ENCODE measurements around the gene LGI4.
"Not testable (repeated sequence)": the region's sequence is repeated elsewhere in the genome, so short reads cannot be mapped to it uniquely, and the experiment has no call there.

LGI4 gene

GRCh38 chr19:35106898-35107541, 27.8 kb downstream of the LGI4 start:
- no peak for ATAC-seq (ENCODE audit: low read depth)
- H3K36me3 ChIP-seq (ENCODE audit: low read depth) = no peaks in the 10 kb centered on the region
- no peaks in the 10 kb centered on the region for H3K9me3 ChIP-seq (ENCODE audit: severe bottlenecking)
- TF ChIP-seq CTCF (IDR thresholded peaks at IDR 0.05; ENCODE audit: poor library complexity, severe bottlenecking) = no peak
- no peaks in the 10 kb centered on the region for H3K27me3 ChIP-seq (ENCODE audit: insufficient read depth, poor library complexity, severe bottlenecking)
- H3K4me3 ChIP-seq (ENCODE audit: severe bottlenecking) = no peak overlapping the region
- H3K4me1 ChIP-seq (ENCODE audit: insufficient read depth, poor library complexity, severe bottlenecking) = peaks cover 12% of the 10 kb centered on the region
- DNase-seq (ENCODE audit: low spot score) = no peak
- H3K27ac ChIP-seq (ENCODE audit: poor library complexity, severe bottlenecking) = peak overlapping the region; percentile 25

GRCh38 chr19:35106291-35106583, 28.6 kb downstream of the LGI4 start:
- Histone ChIP-seq H3K27me3 (ENCODE audit: insufficient read depth, poor library complexity, severe bottlenecking) (no peaks in the 10 kb centered on the region), H3K4me3 (ENCODE audit: severe bottlenecking) (no peak overlapping the region), H3K9me3 (ENCODE audit: severe bottlenecking) (no peaks in the 10 kb centered on the region), H3K36me3 (ENCODE audit: low read depth) (no peaks in the 10 kb centered on the region), H3K27ac (ENCODE audit: poor library complexity, severe bottlenecking) (no peak overlapping the region), H3K4me1 (ENCODE audit: insufficient read depth, poor library complexity, severe bottlenecking) (peaks cover 12% of the 10 kb centered on the region)
- DNase-seq (ENCODE audit: low spot score) (no peak), ATAC-seq (ENCODE audit: low read depth) (no peak)
- TF ChIP-seq CTCF (IDR thresholded peaks at IDR 0.05; ENCODE audit: poor library complexity, severe bottlenecking) = no peak

GRCh38 chr19:35105411-35106290, 29.2 kb downstream of the LGI4 start:
- TF ChIP-seq CTCF (IDR thresholded peaks at IDR 0.05; ENCODE audit: poor library complexity, severe bottlenecking) = no peak
- Histone ChIP-seq H3K4me3 (ENCODE audit: severe bottlenecking) (no peak overlapping the region), H3K4me1 (ENCODE audit: insufficient read depth, poor library complexity, severe bottlenecking) (peaks cover 12% of the 10 kb centered on the region), H3K27me3 (ENCODE audit: insufficient read depth, poor library complexity, severe bottlenecking) (no peaks in the 10 kb centered on the region), H3K9me3 (ENCODE audit: severe bottlenecking) (no peaks in the 10 kb centered on the region), H3K27ac (ENCODE audit: poor library complexity, severe bottlenecking) (no peak overlapping the region), H3K36me3 (ENCODE audit: low read depth) (no peaks in the 10 kb centered on the region)
- DNase-seq (ENCODE audit: low spot score) (no peak), ATAC-seq (ENCODE audit: low read depth) (no peak)

GRCh38 chr19:35105047-35105410, 29.8 kb downstream of the LGI4 start:
- no peak overlapping the region for H3K4me3 ChIP-seq (ENCODE audit: severe bottlenecking)
- no peaks in the 10 kb centered on the region for H3K36me3 ChIP-seq (ENCODE audit: low read depth)
- H3K27ac ChIP-seq (ENCODE audit: poor library complexity, severe bottlenecking) = no peak overlapping the region
- peaks cover 12% of the 10 kb centered on the region for H3K4me1 ChIP-seq (ENCODE audit: insufficient read depth, poor library complexity, severe bottlenecking)
- H3K9me3 ChIP-seq (ENCODE audit: severe bottlenecking) = no peaks in the 10 kb centered on the region
- no peaks in the 10 kb centered on the region for H3K27me3 ChIP-seq (ENCODE audit: insufficient read depth, poor library complexity, severe bottlenecking)
- TF ChIP-seq CTCF (IDR thresholded peaks at IDR 0.05; ENCODE audit: poor library complexity, severe bottlenecking) = no peak
- DNase-seq (ENCODE audit: low spot score) (no peak), ATAC-seq (ENCODE audit: low read depth) (no peak)

GRCh38 chr19:35104361-35104760, 30.5 kb downstream of the LGI4 start:
- no peak overlapping the region for H3K27ac ChIP-seq (ENCODE audit: poor library complexity, severe bottlenecking)
- H3K4me3 ChIP-seq (ENCODE audit: severe bottlenecking) = no peak overlapping the region
- H3K27me3 ChIP-seq (ENCODE audit: insufficient read depth, poor library complexity, severe bottlenecking) = no peaks in the 10 kb centered on the region
- DNase-seq (ENCODE audit: low spot score) (no peak), ATAC-seq (ENCODE audit: low read depth) (no peak)
- peaks cover 10% of the 10 kb centered on the region for H3K4me1 ChIP-seq (ENCODE audit: insufficient read depth, poor library complexity, severe bottlenecking)
- H3K36me3 ChIP-seq (ENCODE audit: low read depth) = no peaks in the 10 kb centered on the region
- no peaks in the 10 kb centered on the region for H3K9me3 ChIP-seq (ENCODE audit: severe bottlenecking)
- no peak for TF ChIP-seq CTCF (IDR thresholded peaks at IDR 0.05; ENCODE audit: poor library complexity, severe bottlenecking)

GRCh38 chr19:35103614-35104013, 31.2 kb downstream of the LGI4 start:
- H3K36me3 ChIP-seq (ENCODE audit: low read depth); DNase-seq (ENCODE audit: low spot score); H3K4me1 ChIP-seq (ENCODE audit: insufficient read depth, poor library complexity, severe bottlenecking); H3K9me3 ChIP-seq (ENCODE audit: severe bottlenecking); H3K4me3 ChIP-seq (ENCODE audit: severe bottlenecking); ATAC-seq (ENCODE audit: low read depth); H3K27me3 ChIP-seq (ENCODE audit: insufficient read depth, poor library complexity, severe bottlenecking); H3K27ac ChIP-seq (ENCODE audit: poor library complexity, severe bottlenecking): not testable (repeated sequence)

- not testable (repeated sequence) for H3K27me3 ChIP-seq (ENCODE audit: insufficient read depth, poor library complexity, severe bottlenecking); H3K27ac ChIP-seq (ENCODE audit: poor library complexity, severe bottlenecking); H3K9me3 ChIP-seq (ENCODE audit: severe bottlenecking); H3K36me3 ChIP-seq (ENCODE audit: low read depth); H3K4me3 ChIP-seq (ENCODE audit: severe bottlenecking); ATAC-seq (ENCODE audit: low read depth); DNase-seq (ENCODE audit: low spot score); H3K4me1 ChIP-seq (ENCODE audit: insufficient read depth, poor library complexity, severe bottlenecking)
Observed at GRCh38 chr19:35101949-35102348, 32.9 kb downstream of the LGI4 start.
